Liver (tissue), 9 donors: ENCODE data around the gene NPAS4. TPM values are rescaled to one million over a fixed set of nuclear protein-coding genes. Genes with fewer than 3 reads are reported as not detected.

ENCODE experiments used
- DNase-seq: peaks from one replicate; pipeline ENCODE4 v3.0.0-alpha.2; 2017; ENCODE audit warnings: low spot score
- H3K27ac ChIP-seq, 2 donors: one replicate each; pipeline ENCODE4 v1.7.0; 2013; ENCODE audit warnings: inconsistent platforms in 2 of 2, low read length in 2 of 2, control low read depth in 1 of 2, low read depth in 1 of 2, mild to moderate bottlenecking in 1 of 2
- H3K27me3 ChIP-seq, 4 donors: one replicate each; pipeline versions ENCODE4 v1.6.1 to v1.7.0; 2013; ENCODE audit warnings: low read length in 3 of 4, inconsistent platforms in 1 of 4, mild to moderate bottlenecking in 1 of 4, moderate library complexity in 1 of 4; ENCODE audit not compliant: control insufficient read depth in 4 of 4, insufficient read depth in 4 of 4
- H3K36me3 ChIP-seq, 4 donors: one replicate each; pipeline versions ENCODE4 v1.6.1 to v1.7.0; 2013; ENCODE audit warnings: low read length in 3 of 4, mild to moderate bottlenecking in 3 of 4, low read depth in 1 of 4, moderate library complexity in 1 of 4; ENCODE audit not compliant: control insufficient read depth in 4 of 4, insufficient read depth in 3 of 4
- H3K4me1 ChIP-seq, 4 donors: one replicate each; pipeline versions ENCODE4 v1.6.1 to v1.7.0; 2013; ENCODE audit warnings: low read length in 3 of 4, mild to moderate bottlenecking in 3 of 4, moderate library complexity in 1 of 4; ENCODE audit not compliant: control insufficient read depth in 4 of 4, insufficient read depth in 4 of 4
- H3K4me3 ChIP-seq, 3 donors: one replicate each; pipeline versions ENCODE4 v1.6.1 to v1.7.0; 2013; ENCODE audit warnings: low read length in 3 of 3, control low read depth in 1 of 3, low read depth in 1 of 3, mild to moderate bottlenecking in 1 of 3
- H3K9ac ChIP-seq, 2 donors: one replicate each; pipeline ENCODE4 v1.7.0; 2013; ENCODE audit warnings: low read length in 2 of 2, mild to moderate bottlenecking in 2 of 2, moderate library complexity in 2 of 2, control low read depth in 1 of 2, low read depth in 1 of 2
- H3K9me3 ChIP-seq, 4 donors: one replicate each; pipeline versions ENCODE4 v1.6.1 to v1.7.0; 2013; ENCODE audit warnings: low read length in 3 of 4; ENCODE audit not compliant: control insufficient read depth in 4 of 4
- ATF3 ChIP-seq: IDR thresholded peaks from 2 replicates; pipeline ENCODE4 v1.6.1; 2016; ENCODE audit warnings: antibody characterized with exemption
- CTCF ChIP-seq: fragments of 150-350 bp; IDR thresholded peaks from 2 replicates; pipeline ENCODE4 v1.5.1; 2017; ENCODE audit warnings: improper control_type of control experiment, low read depth, low read length; ENCODE audit not compliant: missing input control
- EGR1 ChIP-seq, 2 donors: IDR thresholded peaks; 2 replicates each; pipeline ENCODE4 v1.6.1; 2016 to 2018; ENCODE audit warnings: antibody characterized with exemption in 2 of 2, low read depth in 2 of 2
- FOXA1 ChIP-seq: IDR thresholded peaks from 2 replicates; pipeline ENCODE4 v1.6.1; 2016; ENCODE audit warnings: antibody characterized with exemption
- FOXA2 ChIP-seq: IDR thresholded peaks from 2 replicates; pipeline ENCODE4 v1.6.1; 2016; ENCODE audit warnings: antibody characterized with exemption
- GABPA ChIP-seq, 2 donors: IDR thresholded peaks in 1 of 2; conservative IDR thresholded peaks in 1 of 2; 2 replicates each; pipeline ENCODE4 v1.6.1; 2016; ENCODE audit warnings: antibody characterized with exemption in 2 of 2, mild to moderate bottlenecking in 1 of 2, moderate library complexity in 1 of 2
- HNF4A ChIP-seq, 2 donors: conservative IDR thresholded peaks; 2 replicates each; pipeline ENCODE4 v1.6.1; 2016; ENCODE audit warnings: antibody characterized with exemption in 2 of 2, mild to moderate bottlenecking in 2 of 2
- HNF4G ChIP-seq: IDR thresholded peaks from 2 replicates; pipeline ENCODE4 v1.6.1; 2016; ENCODE audit warnings: antibody characterized with exemption
- JUND ChIP-seq, 2 donors: IDR thresholded peaks; 2 replicates each; pipeline ENCODE4 v1.6.1; 2016; ENCODE audit warnings: antibody characterized with exemption in 2 of 2
- MAX ChIP-seq: IDR thresholded peaks from 2 replicates; pipeline ENCODE4 v1.6.1; 2016; ENCODE audit warnings: antibody characterized with exemption
- NR2F2 ChIP-seq: IDR thresholded peaks from 2 replicates; pipeline ENCODE4 v1.6.1; 2016; ENCODE audit warnings: antibody characterized with exemption
- RAD21 ChIP-seq, 2 donors: IDR thresholded peaks; 2 replicates each; pipeline ENCODE4 v1.6.1; 2016; ENCODE audit warnings: antibody characterized with exemption in 2 of 2, mild to moderate bottlenecking in 2 of 2
- REST ChIP-seq: IDR thresholded peaks from 2 replicates; pipeline ENCODE4 v1.6.1; 2016; ENCODE audit warnings: antibody characterized with exemption, mild to moderate bottlenecking
- RXRA ChIP-seq, 2 donors: IDR thresholded peaks; 2 replicates each; pipeline ENCODE4 v1.6.1; 2017 to 2018; ENCODE audit warnings: antibody characterized with exemption in 2 of 2, mild to moderate bottlenecking in 1 of 2
- ZBTB33 ChIP-seq: IDR thresholded peaks from 2 replicates; pipeline ENCODE4 v1.6.1; 2016; ENCODE audit warnings: antibody characterized with exemption
- WGBS: extraction: QIAGEN DNeasy Blood & Tissue Kit; methylation state at CpG from one replicate; pipeline ENCODE4 v1.1.7; 2013; 5-methylcytosine and 5-hydroxymethylcytosine counted together
- polyA plus RNA-seq, 2 donors: library from polyadenylated mRNA; stranded (reverse) in 1 of 2; unstranded in 1 of 2; fragments of 200-250 nt in 1 of 2; fragments of >200 nt in 1 of 2; fragmentation: Nextera tagmentation in 1 of 2; extraction: Ambion mirVana in 1 of 2; gene quantifications; one replicate each; pipeline versions ENCODE4 v1.2.1 to v1.2.3, GENCODE V29; 2013 to 2015
- total RNA-seq, 2 donors: library from RNA; depleted of rRNA; stranded (reverse); fragments of >200 nt; gene quantifications; one replicate each; pipeline ENCODE4 v1.2.3, GENCODE V29; 2014
- donor health status: healthy.
- donor health status: healthy.
- donor health status: healthy.
- donor health status: healthy.
- donor health status: healthy.

The NPAS4 gene
- total and polyA plus RNA-seq, 4 donors: 0.01 TPM; not detected in 3

- Histone ChIP-seq H3K4me3 (no peak overlapping the region), H3K36me3 (no peaks in the 10 kb centered on the region), H3K9ac (no peak overlapping the region), H3K27me3 (no peaks in the 10 kb centered on the region), H3K9me3 (no peaks in the 10 kb centered on the region), H3K4me1 (peaks cover 0 to 5% (median under 1%) of the 10 kb centered on the region in 4 donors), H3K27ac (no peak overlapping the region)
- 34% methylated on average over 8 of the region's 8 CpGs for WGBS
- DNase-seq: peak; percentile 64
- TF ChIP-seq FOXA2: no peak
- peak; percentile 72 to 74 for TF ChIP-seq RAD21 (IDR thresholded peaks at IDR 0.05)
- TF ChIP-seq ATF3: no peak
- no peak for TF ChIP-seq REST
- peak; percentile 61 for TF ChIP-seq CTCF
- no peak for TF ChIP-seq NR2F2
- no peak for TF ChIP-seq ZBTB33
Observed at GRCh38 chr11:66388780-66389386, 32.0 kb upstream of the NPAS4 start.

- peaks cover 0 to 1% (median 0%) of the 10 kb centered on the region in 4 donors for H3K4me1 ChIP-seq
- no peak for DNase-seq
- H3K4me3 ChIP-seq: no peak overlapping the region
- no peaks in the 10 kb centered on the region for H3K9me3 ChIP-seq
- no peak overlapping the region for H3K27ac ChIP-seq
- WGBS: 77% methylated on average over 6 of the region's 6 CpGs
- no peaks in the 10 kb centered on the region for H3K36me3 ChIP-seq
- H3K9ac ChIP-seq: no peak overlapping the region
- H3K27me3 ChIP-seq: no peaks in the 10 kb centered on the region
- TF ChIP-seq MAX (no peak), CTCF (no peak), GABPA (IDR thresholded peaks at IDR 0.05 in 1 of 2, conservative IDR thresholded peaks at IDR 0.05 in 1 of 2) (no peak), EGR1 (IDR thresholded peaks at IDR 0.05; ENCODE audit: low read depth in 2 of 2) (no peak), RXRA (IDR thresholded peaks at IDR 0.05) (no peak), RAD21 (IDR thresholded peaks at IDR 0.05) (no peak), FOXA2 (no peak), ZBTB33 (no peak), FOXA1 (no peak), ATF3 (no peak), JUND (IDR thresholded peaks at IDR 0.05) (no peak), HNF4G (no peak), NR2F2 (no peak), HNF4A (conservative IDR thresholded peaks at IDR 0.05) (no peak)
Observed at GRCh38 chr11:66391322-66391721, 29.5 kb upstream of the NPAS4 start.
